MM.1S (cell line): ENCODE measurements around the gene GAREM2.

Experiments used
- CTCF ChIP-seq: fragments of 300-600 bp; sonication (generic); IDR thresholded peaks from 2 replicates; pipeline ENCODE4 v1.5.1; 2016; ENCODE audit warnings: antibody characterized with exemption, low read length, mixed read lengths
- EZH2phosphoT487 ChIP-seq: fragments of 300-600 bp; sonication (generic); IDR thresholded peaks from 2 replicates; pipeline ENCODE4 v1.6.1; 2018; ENCODE audit warnings: antibody characterized with exemption, low read length

GRCh38 chr2:26126074-26126473, 46.8 kb upstream of the GAREM2 start:
- TF ChIP-seq CTCF = no peak
- no peak for TF ChIP-seq EZH2phosphoT487
